Body of pancreas (tissue), 4 donors: ENCODE measurements around the gene OR52A1. TPM values are rescaled to one million over a fixed set of nuclear protein-coding genes. Genes with fewer than 3 reads are reported as not detected.

Experiments used
- ATAC-seq: fragments of 150-250 bp; one replicate; pipeline ENCODE4 v1.9.1; 2016
- DNase-seq, 4 donors: peaks; one replicate each; pipeline ENCODE4 v3.0.0-alpha.2; 2019
- H3K27ac ChIP-seq, 4 donors: fragments of 200-600 bp; sonication (generic); 1 replicate in 3 of 4; 2 replicates in 1 of 4; pipeline versions ENCODE4 v1.5.1 to v1.6.1; 2016 to 2019; ENCODE audit warnings: mild to moderate bottlenecking in 1 of 4, mixed read lengths in 1 of 4, moderate library complexity in 1 of 4
- H3K27me3 ChIP-seq, 2 donors: fragments of 200-600 bp; sonication (generic); one replicate each; pipeline ENCODE4 v1.6.0; 2016; ENCODE audit warnings: mild to moderate bottlenecking in 1 of 2
- H3K36me3 ChIP-seq, 2 donors: fragments of 200-600 bp; sonication (generic); replicated peaks in 1 of 2; 2 replicates each; pipeline ENCODE4 v1.5.1; 2016; ENCODE audit warnings: low read depth in 2 of 2; ENCODE audit not compliant: insufficient read depth in 1 of 2
- H3K4me1 ChIP-seq: fragments of 200-600 bp; sonication (generic); one replicate; pipeline ENCODE4 v1.6.0; 2016
- H3K4me3 ChIP-seq, 2 donors: fragments of 200-600 bp; sonication (generic); 1 replicate in 1 of 2; 2 replicates in 1 of 2; pipeline ENCODE4 v1.5.1; 2016 to 2019
- H3K9me3 ChIP-seq, 3 donors: fragments of 200-600 bp; sonication (generic); 1 replicate in 2 of 3; 2 replicates in 1 of 3; pipeline ENCODE4 v1.5.1; 2016
- CTCF ChIP-seq, 7 experiments: fragments of 450-650 bp in 4 of 7; fragments of 200-600 bp in 3 of 7; sonication (generic) in 3 of 7; IDR thresholded peaks; one replicate each; pipeline ENCODE4 v1.5.1; 2016 to 2019; ENCODE audit warnings: antibody characterized with exemption in 7 of 7
- POLR2A ChIP-seq, 3 donors: fragments of 450-650 bp; IDR thresholded peaks; one replicate each; pipeline ENCODE4 v1.6.1; 2016; ENCODE audit warnings: antibody characterized with exemption in 3 of 3, mild to moderate bottlenecking in 2 of 3
- WGBS, 2 donors: methylation state at CpG; one replicate each; pipeline ENCODE4 v1.1.5; 2017; 5-methylcytosine and 5-hydroxymethylcytosine counted together
- intact Hi-C: fragments of 100-400 bp; cut with DNase I; formaldehyde crosslinking; loops from one replicate; pipeline ENCODE4 v1.15.1; 2023
- total RNA-seq, 2 donors: library from RNA; depleted of rRNA; stranded (reverse); fragments of >200 nt; gene quantifications; one replicate each; pipeline ENCODE4 v1.1.0, GENCODE V29; 2016

The OR52A1 gene
- total RNA-seq, 2 donors from 2014 or later, result not detected

GRCh38 chr11:5196731-5197130 is 42.2 kb upstream of the OR52A1 start:
- TF ChIP-seq CTCF (IDR thresholded peaks at IDR 0.05) (no peak), POLR2A (IDR thresholded peaks at IDR 0.05) (no peak)
- H3K4me1 ChIP-seq, result no peaks in the 10 kb centered on the region
- no peak overlapping the region for H3K4me3 ChIP-seq
- no peaks in the 10 kb centered on the region for H3K9me3 ChIP-seq
- no peaks in the 10 kb centered on the region for H3K27me3 ChIP-seq
- 60 to 69% methylated on average over 3 of the region's 3 CpGs for WGBS, 2 donors
- H3K27ac ChIP-seq, result no peak overlapping the region
- ATAC-seq (no peak), DNase-seq (no peak)
- intact Hi-C loops, result no loop called here
- H3K36me3 ChIP-seq, result no peaks in the 10 kb centered on the region

DNA sequence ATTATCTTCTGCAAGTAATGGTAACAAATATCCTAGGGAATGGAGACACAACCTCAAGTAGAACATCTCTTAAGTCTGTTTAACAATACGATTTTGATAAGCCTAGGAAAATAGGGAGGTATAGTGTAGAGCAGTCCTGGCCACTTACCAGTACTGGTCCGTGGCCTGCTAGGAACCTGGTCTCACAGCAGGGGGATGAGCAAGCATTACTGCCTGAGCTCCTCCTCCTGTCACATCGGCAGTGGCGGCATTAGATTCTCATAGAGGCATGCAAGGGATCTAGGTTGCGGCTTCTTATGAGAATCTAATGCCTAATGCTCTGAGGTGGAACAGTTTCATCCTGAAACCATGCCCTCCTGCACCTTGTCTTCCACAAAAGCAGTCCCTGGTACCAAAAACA is 41.5 kb upstream of the OR52A1 start:
- DNase-seq (no peak), ATAC-seq (no peak)
- Histone ChIP-seq H3K27me3 (no peaks in the 10 kb centered on the region), H3K9me3 (no peaks in the 10 kb centered on the region), H3K4me3 (no peak overlapping the region), H3K27ac (no peak overlapping the region), H3K36me3 (no peaks in the 10 kb centered on the region), H3K4me1 (no peaks in the 10 kb centered on the region)
- intact Hi-C loops, result no loop called here
- no peak for TF ChIP-seq POLR2A (IDR thresholded peaks at IDR 0.05)
- no peak for TF ChIP-seq CTCF (IDR thresholded peaks at IDR 0.05)
- 60 to 66% methylated on average over 5 of the region's 5 CpGs for WGBS, 2 donors

GRCh38 chr11:5192738-5193137 is 38.2 kb upstream of the OR52A1 start:
- TF ChIP-seq CTCF (IDR thresholded peaks at IDR 0.05) (no peak), POLR2A (IDR thresholded peaks at IDR 0.05) (no peak)
- DNase-seq (no peak), ATAC-seq (no peak)
- Histone ChIP-seq H3K9me3 (peaks cover 0 to 5% (median 0%) of the 10 kb centered on the region in 3 donors), H3K4me1 (no peaks in the 10 kb centered on the region), H3K36me3 (no peaks in the 10 kb centered on the region), H3K27ac (no peak overlapping the region), H3K27me3 (no peaks in the 10 kb centered on the region), H3K4me3 (no peak overlapping the region)
- intact Hi-C loops, result no loop called here
- WGBS, 2 donors, result 0% methylated on average over 1 of the region's 1 CpG

DNA sequence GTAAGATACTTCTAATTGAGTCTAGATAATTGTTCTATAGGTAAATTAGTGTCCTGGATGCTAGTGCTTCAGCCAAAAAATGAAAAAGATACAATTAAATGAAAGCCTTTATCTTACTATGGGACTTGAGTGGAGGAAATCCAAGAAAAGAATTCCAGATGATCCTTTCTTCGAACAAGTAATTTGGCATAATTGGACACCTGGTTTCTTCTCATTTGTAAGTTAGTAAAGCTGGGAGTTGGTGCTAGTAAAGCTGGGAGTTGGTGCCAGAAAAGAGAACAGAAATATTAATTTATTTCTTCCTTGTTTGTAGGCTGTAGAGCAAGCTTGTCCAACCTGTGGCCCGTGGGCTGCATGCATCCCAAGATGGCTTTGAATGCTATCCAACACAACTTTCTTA is 33.6 kb upstream of the OR52A1 start:
- Histone ChIP-seq H3K4me1 (no peaks in the 10 kb centered on the region), H3K36me3 (no peaks in the 10 kb centered on the region), H3K4me3 (no peak overlapping the region), H3K27ac (no peak overlapping the region), H3K27me3 (no peaks in the 10 kb centered on the region), H3K9me3 (peaks cover 0 to 5% (median 0%) of the 10 kb centered on the region in 3 donors)
- DNase-seq (no peak), ATAC-seq (no peak)
- WGBS, 2 donors, result 74 to 81% methylated on average over 2 of the region's 2 CpGs
- no peak for TF ChIP-seq POLR2A (IDR thresholded peaks at IDR 0.05)
- no peak for TF ChIP-seq CTCF (IDR thresholded peaks at IDR 0.05)
- intact Hi-C loops, result no loop called here

GRCh38 chr11:5178046-5178837 is 23.7 kb upstream of the OR52A1 start:
- Histone ChIP-seq H3K4me3 (no peak overlapping the region), H3K4me1 (no peaks in the 10 kb centered on the region), H3K27me3 (no peaks in the 10 kb centered on the region), H3K27ac (no peak overlapping the region), H3K36me3 (no peaks in the 10 kb centered on the region), H3K9me3 (no peaks in the 10 kb centered on the region)
- no peak for TF ChIP-seq CTCF (IDR thresholded peaks at IDR 0.05)
- no peak for TF ChIP-seq POLR2A (IDR thresholded peaks at IDR 0.05)
- no peak for ATAC-seq
- intact Hi-C loops, result no loop called here
- DNase-seq, result no peak
- WGBS, 2 donors, result 60 to 74% methylated on average over 10 of the region's 10 CpGs
